Adrenal gland (tissue), 12 donors: ENCODE results near the gene HCRTR1. TPM values are rescaled to one million over a fixed set of nuclear protein-coding genes. Genes with fewer than 3 reads are reported as not detected.

Experiments
- DNase-seq, 7 donors: peaks; one replicate each; pipeline ENCODE4 v3.0.0-alpha.2; 2019 to 2020
- H3K27ac ChIP-seq, 5 donors: fragments of 200-600 bp; sonication (generic) in 4 of 5; 1 replicate in 3 of 5; 2 replicates in 2 of 5; pipeline versions ENCODE4 v1.5.1 to v1.8.0; 2016 to 2020; ENCODE audit warnings: mild to moderate bottlenecking in 1 of 5
- H3K27me3 ChIP-seq: fragments of 200-600 bp; 2 replicates; pipeline ENCODE4 v1.8.0; 2021
- H3K36me3 ChIP-seq, 2 donors: fragments of 200-600 bp; replicated peaks in 1 of 2; 1 replicate in 1 of 2; 2 replicates in 1 of 2; pipeline versions ENCODE4 v1.5.1 to v1.8.0; 2018 to 2022
- H3K4me1 ChIP-seq, 2 donors: fragments of 200-600 bp; replicated peaks in 1 of 2; 1 replicate in 1 of 2; 2 replicates in 1 of 2; pipeline versions ENCODE4 v1.5.1 to v1.8.0; 2018 to 2021
- H3K4me3 ChIP-seq, 4 donors: fragments of 200-600 bp; sonication (generic) in 3 of 4; one replicate each; pipeline ENCODE4 v1.5.1; 2016 to 2018
- H3K9me3 ChIP-seq, 3 donors: fragments of 200-600 bp; sonication (generic) in 1 of 3; replicated peaks in 1 of 3; 1 replicate in 2 of 3; 2 replicates in 1 of 3; pipeline versions ENCODE4 v1.5.1 to v1.8.0; 2016 to 2021
- CTCF ChIP-seq, 6 experiments: fragments of 450-650 bp in 4 of 6; fragments of 200-600 bp in 2 of 6; sonication (generic) in 1 of 6; IDR thresholded peaks; 1 replicate in 5 of 6; 2 replicates in 1 of 6; pipeline versions ENCODE4 v1.5.1 to v1.8.0; 2016 to 2021; ENCODE audit warnings: antibody characterized with exemption in 6 of 6, mild to moderate bottlenecking in 2 of 6, moderate library complexity in 1 of 6
- POLR2A ChIP-seq, 2 donors: fragments of 450-650 bp; IDR thresholded peaks; one replicate each; pipeline ENCODE4 v1.6.1; 2017; ENCODE audit warnings: antibody characterized with exemption in 2 of 2, mild to moderate bottlenecking in 2 of 2, moderate library complexity in 1 of 2
- WGBS, 4 donors: extraction: QIAGEN DNeasy Blood & Tissue Kit in 2 of 4; methylation state at CpG; one replicate each; pipeline versions ENCODE4 v1.1.5 to v1.1.7; 2013 to 2017; 5-methylcytosine and 5-hydroxymethylcytosine counted together
- intact Hi-C, 2 donors: fragments of 100-400 bp; cut with DNase I; formaldehyde crosslinking; loops; one replicate each; pipeline versions ENCODE4 v1.14.1 to v1.15.0; 2022 to 2023
- polyA plus RNA-seq, 3 donors: library from polyadenylated mRNA; stranded (reverse); fragments of 200-250 nt in 2 of 3; fragments of 350-450 nt in 1 of 3; fragmentation: Illumina TruSeq in 1 of 3; extraction: RNeasy Lipid Tissue Mini Kit (QIAGEN cat#74804) in 1 of 3; gene quantifications; one replicate each; pipeline ENCODE4 v1.2.3, GENCODE V29; 2013 to 2014
- total RNA-seq, 9 donors: library from RNA; depleted of rRNA in 4 of 9; stranded (reverse); fragments of >200 nt in 4 of 9; fragments of 120-200 nt in 1 of 9; fragmentation: NEBNext Ultra II Directional in 1 of 9; extraction: Animal tissue kit (Norgen Biotek cat#: 25700) in 1 of 9; gene quantifications; one replicate each; pipeline versions ENCODE4 v1.1.0 to v1.2.4, GENCODE V29; 2013 to 2023
- donor health status: healthy with polysubstance abuse.
- donor health status: Bipolar disorder and iron deficiency.
- donor health status: DM: yes; HTN: yes; CAD: no.
- donor health status: DM: no; HTN: no; CAD: no.
- donor health status: DM: no; HTN: no; CAD: no.
- donor health status: DM: yes; HTN: yes; CAD: no.

HCRTR1 gene
- total and polyA plus RNA-seq, 12 donors, result 0.11 to 3.5 (median 0.98) TPM; not detected in 5

DNA sequence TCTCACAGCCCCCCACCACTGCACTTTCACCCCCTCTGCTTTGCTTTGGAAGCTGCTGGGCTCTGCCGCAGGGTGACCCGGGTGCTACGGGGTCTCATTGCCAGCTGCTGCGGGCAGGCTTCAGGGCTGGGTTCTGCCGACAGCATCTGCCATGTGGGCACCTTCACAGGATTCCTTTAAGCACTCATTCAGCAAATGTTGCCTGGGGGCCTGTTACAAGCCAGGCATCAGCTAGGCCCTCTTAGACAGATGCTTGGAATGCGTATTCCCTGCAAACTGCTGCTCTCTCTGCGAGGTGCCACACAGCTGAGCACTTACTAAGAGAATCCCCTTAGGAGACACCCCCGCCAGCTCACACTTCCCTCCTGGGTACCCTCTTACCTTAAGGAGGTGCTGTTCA is 57.1 kb downstream of the HCRTR1 start:
- Histone ChIP-seq H3K4me1 (peaks cover 10% of the 10 kb centered on the region in 2 donors), H3K36me3 (no peaks in the 10 kb centered on the region), H3K4me3 (no peak overlapping the region), H3K9me3 (no peaks in the 10 kb centered on the region), H3K27me3 (no peaks in the 10 kb centered on the region), H3K27ac (no peak overlapping the region)
- DNase-seq, result no peak
- intact Hi-C loops, result no loop called here
- TF ChIP-seq POLR2A (IDR thresholded peaks at IDR 0.05), result no peak
- TF ChIP-seq CTCF (IDR thresholded peaks at IDR 0.05), result no peak
- 72 to 93% (median 84%) methylated on average over 7 to 8 of the region's 8 CpGs for WGBS, 4 donors

DNA sequence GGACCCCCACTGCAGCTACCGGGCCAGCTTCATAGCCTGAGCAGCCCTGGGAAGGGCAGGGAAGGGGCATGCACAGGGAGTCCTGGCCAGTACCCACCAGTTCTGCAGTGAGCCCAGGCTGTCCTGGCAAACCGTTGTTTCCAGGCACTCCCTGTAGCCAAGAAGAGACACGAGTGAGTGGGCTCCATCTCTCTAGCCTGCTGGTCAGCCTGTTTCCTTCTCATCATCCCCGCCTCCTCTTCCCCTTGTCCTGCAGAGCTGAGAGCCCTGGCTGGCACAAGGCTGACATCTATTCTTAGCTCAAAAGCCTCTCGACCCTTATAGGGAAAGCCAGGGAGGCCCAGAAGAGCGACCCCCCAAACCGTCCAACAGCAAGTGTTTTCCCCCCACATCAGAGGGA is 57.7 kb downstream of the HCRTR1 start:
- Histone ChIP-seq H3K9me3 (no peaks in the 10 kb centered on the region), H3K4me3 (no peak overlapping the region), H3K4me1 (peaks cover 5 to 6% of the 10 kb centered on the region in 2 donors), H3K36me3 (no peaks in the 10 kb centered on the region), H3K27me3 (no peaks in the 10 kb centered on the region), H3K27ac (no peak overlapping the region)
- no peak for DNase-seq
- TF ChIP-seq POLR2A (IDR thresholded peaks at IDR 0.05), result no peak
- no peak for TF ChIP-seq CTCF (IDR thresholded peaks at IDR 0.05)
- 56 to 73% (median 66%) methylated on average over 7 of the region's 7 CpGs for WGBS, 4 donors
- intact Hi-C loops, result no loop called here

- H3K27me3 ChIP-seq, result no peaks in the 10 kb centered on the region
- TF ChIP-seq CTCF (IDR thresholded peaks at IDR 0.05), result no peak
- TF ChIP-seq POLR2A (IDR thresholded peaks at IDR 0.05), result no peak
- no peaks in the 10 kb centered on the region for H3K36me3 ChIP-seq
- H3K4me3 ChIP-seq, result no peak overlapping the region
- H3K27ac ChIP-seq, result no peak overlapping the region
- intact Hi-C loops, result no loop called here
- no peak for DNase-seq
- peaks cover 0 to under 1% of the 10 kb centered on the region in 2 donors for H3K4me1 ChIP-seq
- 85 to 92% (median 89%) methylated on average over 14 of the region's 14 CpGs for WGBS, 4 donors
- H3K9me3 ChIP-seq, result no peaks in the 10 kb centered on the region
Measured at GRCh38 chr1:31675756-31676155, 58.3 kb downstream of the HCRTR1 start.

Other genes starting within 250 kb of the HCRTR1 start
- gene FABP3, start 244.6 kb upstream of the HCRTR1 start, total RNA-seq, result 100 to 1,000 TPM in 1 of 9 donors, 10 to 100 TPM in 8; 23.8 to 143 (median 59.2) TPM
- gene FABP3, start 244.6 kb upstream of the HCRTR1 start, polyA plus RNA-seq, result 100 to 1,000 TPM in 2 of 3 donors, 10 to 100 TPM in 1; 56.7 to 233 (median 125) TPM
- 10 to 100 TPM in 8 of 9 donors, under 1 TPM in 1; 0.94 to 35.8 (median 18.8) TPM for gene SERINC2, start 204.5 kb upstream of the HCRTR1 start, total RNA-seq
- gene SERINC2, start 204.5 kb upstream of the HCRTR1 start, polyA plus RNA-seq, result 10 to 100 TPM in 2 of 3 donors, 1 to 10 TPM in 1; 8.3 to 34.0 (median 19.7) TPM
- gene TINAGL1, start 41.2 kb upstream of the HCRTR1 start, total RNA-seq, result 100 to 1,000 TPM in 4 of 9 donors, 10 to 100 TPM in 5; 31.7 to 294 (median 90.2) TPM
- 100 to 1,000 TPM in 1 of 3 donors, 10 to 100 TPM in 2; 22.7 to 146 (median 89.5) TPM for gene TINAGL1, start 41.2 kb upstream of the HCRTR1 start, polyA plus RNA-seq
- gene PEF1, start 27.2 kb downstream of the HCRTR1 start, total RNA-seq, result 100 to 1,000 TPM in 2 of 9 donors, 10 to 100 TPM in 7; 71.1 to 132 (median 87.8) TPM
- gene PEF1, start 27.2 kb downstream of the HCRTR1 start, polyA plus RNA-seq, result 10 to 100 TPM; 58.2 to 87.1 (median 68.9) TPM
- 10 to 100 TPM; 16.9 to 41.2 (median 26.3) TPM for gene COL16A1, start 86.3 kb downstream of the HCRTR1 start, total RNA-seq
- gene COL16A1, start 86.3 kb downstream of the HCRTR1 start, polyA plus RNA-seq, result 100 to 1,000 TPM in 1 of 3 donors, 10 to 100 TPM in 1, 1 to 10 TPM in 1; 6.1 to 129 (median 49.8) TPM
- 10 to 100 TPM in 1 of 9 donors, 1 to 10 TPM in 8; 2.2 to 15.1 (median 4.6) TPM for gene ADGRB2, start 146.7 kb downstream of the HCRTR1 start, total RNA-seq
- gene ADGRB2, start 146.7 kb downstream of the HCRTR1 start, polyA plus RNA-seq, result 10 to 100 TPM in 1 of 3 donors, 1 to 10 TPM in 2; 1.8 to 57.3 (median 9.2) TPM
- 1 to 10 TPM in 1 of 9 donors, under 1 TPM in 8; 0.09 to 1.9 (median 0.61) TPM for gene SPOCD1, start 198.3 kb downstream of the HCRTR1 start, total RNA-seq
- gene SPOCD1, start 198.3 kb downstream of the HCRTR1 start, polyA plus RNA-seq, result 1 to 10 TPM in 2 of 3 donors, under 1 TPM in 1; 0.46 to 2.4 (median 1.3) TPM